SJCRH30 (cell line): ENCODE measurements around the gene NAPSA. TPM values are rescaled to one million over a fixed set of nuclear protein-coding genes. Genes with fewer than 3 reads are reported as not detected.

Experiments
- DNase-seq, 2 experiments: peaks; one replicate each; pipeline ENCODE4 v3.0.0-alpha.2; 2015 to 2020
- H3K27ac ChIP-seq: fragments of 250-450 bp; sonication (Bioruptor Pico); 2 replicates; pipeline ENCODE4 v1.5.1; 2020; ENCODE audit warnings: mild to moderate bottlenecking, moderate library complexity
- H3K27me3 ChIP-seq: fragments of 250-450 bp; sonication (Bioruptor Pico); 2 replicates; pipeline ENCODE4 v1.5.1; 2020; ENCODE audit warnings: mild to moderate bottlenecking, moderate library complexity
- H3K36me3 ChIP-seq: fragments of 250-450 bp; sonication (Bioruptor Pico); 2 replicates; pipeline ENCODE4 v1.5.1; 2020; ENCODE audit warnings: mild to moderate bottlenecking, moderate library complexity
- H3K4me1 ChIP-seq: fragments of 250-450 bp; sonication (Bioruptor Pico); 2 replicates; pipeline ENCODE4 v1.5.1; 2020; ENCODE audit warnings: mild to moderate bottlenecking, moderate library complexity
- H3K4me3 ChIP-seq: fragments of 250-450 bp; sonication (Bioruptor Pico); 2 replicates; pipeline ENCODE4 v1.5.1; 2020; ENCODE audit warnings: mild to moderate bottlenecking, moderate library complexity
- H3K9me3 ChIP-seq: fragments of 250-450 bp; sonication (Bioruptor Pico); replicated peaks from 2 replicates; pipeline ENCODE4 v1.5.1; 2020; ENCODE audit warnings: mild to moderate bottlenecking, moderate library complexity
- total RNA-seq: library from RNA; depleted of rRNA; stranded (reverse); fragments of >200 nt; shearing (Covaris generic); gene quantifications from 2 replicates; pipeline ENCODE4 v1.2.3, GENCODE V29; 2014; rRNA removed

NAPSA gene
- total RNA-seq, result 0.08 and 0.18 TPM in 2 replicates

DNA sequence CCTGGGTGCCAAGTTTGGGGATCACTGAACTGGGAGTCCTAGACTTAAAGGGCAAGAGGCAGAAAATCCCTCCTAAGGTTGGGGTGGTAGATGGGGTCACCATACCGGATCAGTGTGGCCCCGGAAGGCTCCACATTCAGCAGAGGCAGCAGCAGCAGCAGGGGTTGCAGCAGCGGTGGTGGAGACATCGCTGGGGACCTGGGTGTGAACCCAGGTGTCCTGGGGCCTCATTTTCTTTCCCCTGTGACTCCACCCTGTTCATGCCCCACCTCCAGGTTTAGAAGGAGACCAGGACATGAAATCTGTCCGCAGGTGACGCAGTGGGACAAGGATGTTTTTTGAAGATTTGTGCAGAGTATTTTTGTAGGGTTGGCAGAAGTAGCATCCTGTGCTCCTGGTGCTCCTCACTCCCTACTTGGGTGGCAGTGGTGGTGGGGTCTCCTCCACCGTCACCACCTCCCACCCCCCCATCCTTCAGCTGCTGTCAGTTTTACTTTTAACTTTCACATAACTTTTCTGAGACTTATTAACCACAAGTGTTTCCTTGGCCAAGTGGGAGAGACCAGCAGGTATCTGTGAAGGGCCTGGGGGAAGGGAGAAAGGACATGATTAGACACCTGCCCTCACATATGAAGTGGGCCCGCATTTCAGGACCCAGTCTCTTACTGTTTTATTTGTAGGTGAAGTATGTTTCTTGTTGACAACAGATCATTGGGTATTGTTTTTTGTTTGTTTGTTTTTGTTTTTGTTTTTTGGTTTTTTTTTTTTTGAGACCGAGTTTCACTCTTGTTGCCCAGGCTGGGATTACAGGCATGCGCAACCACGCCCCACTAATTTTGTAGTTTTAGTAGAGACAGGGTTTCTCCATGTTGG is at the start of gene NAPSA:
TSS of gene NAPSA (minus strand) at position 206 of the 873 bp plus-strand sequence. CDS start at position 188, 18 bp downstream.
- no peaks in the 10 kb centered on the region for H3K9me3 ChIP-seq
- no peak within 1 kb of the TSS for H3K4me3 ChIP-seq
- H3K4me1 ChIP-seq, result no peaks in the 10 kb centered on the region
- H3K27me3 ChIP-seq, result 0 out of 2 replicates have a peak, but pooled peaks cover 3% of the 10 kb centered on the region
- no peak for DNase-seq
- H3K36me3 ChIP-seq, result no peaks in the 10 kb centered on the region
- H3K27ac ChIP-seq, result no peak within 1 kb of the TSS

DNA sequence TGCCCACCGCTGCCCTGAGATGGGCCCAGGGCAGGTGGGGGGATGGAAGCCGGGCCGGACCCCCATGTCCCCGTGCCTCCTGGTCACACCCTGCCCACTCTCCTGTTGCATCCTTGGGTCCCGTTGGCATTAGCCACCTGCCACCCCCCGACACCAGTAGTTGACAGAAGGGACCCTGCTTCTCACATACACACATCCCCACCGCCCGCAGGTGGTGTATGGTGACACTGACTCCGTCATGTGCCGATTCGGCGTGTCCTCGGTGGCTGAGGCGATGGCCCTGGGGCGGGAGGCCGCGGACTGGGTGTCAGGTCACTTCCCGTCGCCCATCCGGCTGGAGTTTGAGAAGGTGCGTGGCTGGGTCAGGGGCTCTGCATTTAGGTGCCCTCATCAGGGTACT is 48.1 kb upstream of the NAPSA start:
- H3K4me3 ChIP-seq, result no peak overlapping the region
- H3K4me1 ChIP-seq, result peaks cover under 1% of the 10 kb centered on the region; the same call in 1 of the 2 replicates
- H3K9me3 ChIP-seq, result no peaks in the 10 kb centered on the region
- no peak for DNase-seq
- no peak overlapping the region for H3K27ac ChIP-seq
- peaks cover 26% of the 10 kb centered on the region for H3K36me3 ChIP-seq
- no peaks in the 10 kb centered on the region for H3K27me3 ChIP-seq

DNA sequence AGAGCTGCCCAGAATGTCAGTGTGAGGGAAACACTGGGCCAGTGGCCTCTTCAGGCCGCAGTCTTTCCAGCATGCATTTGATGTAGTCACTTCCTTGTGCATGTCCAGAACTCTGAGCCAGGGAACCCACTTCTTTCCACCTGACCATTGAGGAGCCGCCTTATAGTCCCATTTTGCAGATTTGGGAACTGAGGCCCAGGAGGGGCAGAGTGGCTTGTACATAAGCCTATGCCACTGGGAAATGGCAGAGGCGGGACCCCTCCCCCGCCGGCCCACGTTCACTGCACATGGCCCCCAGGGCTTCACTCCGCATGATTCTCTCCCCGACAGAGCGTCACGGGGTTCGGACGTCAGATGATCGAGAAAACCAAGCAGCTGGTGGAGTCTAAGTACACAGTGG is 47.7 kb upstream of the NAPSA start:
- no peaks in the 10 kb centered on the region for H3K9me3 ChIP-seq
- no peak for DNase-seq
- no peaks in the 10 kb centered on the region for H3K27me3 ChIP-seq
- H3K27ac ChIP-seq, result no peak overlapping the region
- no peak overlapping the region for H3K4me3 ChIP-seq
- peaks cover 26% of the 10 kb centered on the region for H3K36me3 ChIP-seq
- H3K4me1 ChIP-seq, result no peaks in the 10 kb centered on the region

DNA sequence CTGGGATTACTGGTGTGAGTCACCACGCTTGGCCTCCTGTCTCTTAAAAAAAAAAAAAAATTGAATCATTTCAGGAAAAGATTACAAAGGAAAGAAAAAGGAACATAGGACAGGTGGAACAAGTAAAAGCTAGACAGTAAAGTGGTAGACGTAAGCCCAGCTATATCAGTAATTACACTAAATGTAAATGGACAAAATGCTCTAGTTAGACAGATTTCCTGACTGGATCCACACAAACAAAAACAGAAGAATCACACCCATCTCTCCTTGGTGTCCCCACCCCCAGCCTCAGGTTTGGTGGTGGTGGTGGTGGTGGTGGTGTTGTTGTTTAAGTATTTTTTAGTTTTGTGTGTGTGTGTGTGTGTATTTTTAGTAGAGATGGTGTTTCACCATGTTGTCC is 47.0 kb upstream of the NAPSA start:
- Histone ChIP-seq H3K27me3 (no peaks in the 10 kb centered on the region), H3K9me3 (no peaks in the 10 kb centered on the region), H3K36me3 (peaks cover 26% of the 10 kb centered on the region), H3K27ac (no peak overlapping the region), H3K4me1 (no peaks in the 10 kb centered on the region), H3K4me3 (no peak overlapping the region)
- DNase-seq, result no peak

DNA sequence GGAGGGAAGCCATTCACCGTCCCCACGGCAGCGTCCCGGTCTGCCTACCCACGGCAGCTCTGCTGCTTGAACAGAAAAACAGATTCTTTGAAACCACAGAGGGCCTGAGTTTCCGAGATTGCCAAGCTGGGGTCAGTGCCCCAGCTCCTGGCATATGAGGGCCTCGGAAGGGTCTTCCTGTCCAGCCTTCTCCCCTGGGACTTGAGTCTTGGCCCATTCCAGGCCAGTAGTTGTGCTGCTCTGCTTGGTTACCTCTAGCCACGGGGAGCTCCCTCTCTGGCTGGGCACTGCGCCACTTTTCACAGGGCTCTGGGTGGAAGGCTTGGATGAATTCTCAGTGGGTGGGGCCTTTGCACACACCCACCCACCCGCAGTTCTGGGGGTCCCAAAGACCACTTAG is 44.7 kb upstream of the NAPSA start:
- Histone ChIP-seq H3K36me3 (peaks cover 33% of the 10 kb centered on the region), H3K9me3 (no peaks in the 10 kb centered on the region), H3K27ac (no peak overlapping the region), H3K27me3 (no peaks in the 10 kb centered on the region), H3K4me3 (no peak overlapping the region), H3K4me1 (no peaks in the 10 kb centered on the region)
- DNase-seq, result no peak

DNA sequence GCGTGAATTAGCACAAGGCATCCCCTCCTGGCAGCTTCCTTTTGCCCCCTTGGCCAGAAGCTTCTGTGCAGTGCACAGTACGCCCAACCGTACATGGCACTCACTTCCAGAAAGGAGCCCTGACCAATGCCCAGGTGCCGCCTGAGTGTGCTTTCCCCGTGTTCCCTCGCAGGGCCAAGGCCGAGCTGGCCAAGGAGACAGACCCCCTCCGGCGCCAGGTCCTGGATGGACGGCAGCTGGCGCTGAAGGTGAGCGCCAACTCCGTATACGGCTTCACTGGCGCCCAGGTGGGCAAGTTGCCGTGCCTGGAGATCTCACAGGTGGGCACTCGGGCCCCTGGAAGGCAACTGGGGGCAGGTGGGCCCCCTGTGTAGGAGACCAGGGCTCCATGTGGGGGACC is 43.9 kb upstream of the NAPSA start:
- Histone ChIP-seq H3K4me1 (no peaks in the 10 kb centered on the region), H3K27me3 (no peaks in the 10 kb centered on the region), H3K4me3 (no peak overlapping the region), H3K27ac (no peak overlapping the region), H3K36me3 (peaks cover 39% of the 10 kb centered on the region), H3K9me3 (no peaks in the 10 kb centered on the region)
- DNase-seq, result no peak

DNA sequence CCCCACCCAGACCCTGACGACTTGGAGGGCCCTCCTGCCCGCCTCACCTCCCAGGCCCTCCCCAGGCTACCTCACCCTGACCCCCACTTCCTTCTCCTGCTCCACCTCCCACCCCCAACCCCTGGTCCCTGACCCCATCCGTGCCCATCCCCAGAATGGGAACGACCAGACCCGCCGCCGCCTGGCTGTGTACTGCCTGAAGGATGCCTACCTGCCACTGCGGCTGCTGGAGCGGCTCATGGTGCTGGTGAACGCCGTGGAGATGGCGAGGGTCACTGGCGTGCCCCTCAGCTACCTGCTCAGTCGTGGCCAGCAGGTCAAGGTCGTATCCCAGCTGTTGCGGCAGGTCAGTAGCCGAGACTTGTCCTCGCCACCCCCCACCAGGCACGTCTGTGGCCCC is 41.4 kb upstream of the NAPSA start:
- no peaks in the 10 kb centered on the region for H3K9me3 ChIP-seq
- no peak for DNase-seq
- no peaks in the 10 kb centered on the region for H3K4me1 ChIP-seq
- H3K27ac ChIP-seq, result no peak overlapping the region
- no peaks in the 10 kb centered on the region for H3K27me3 ChIP-seq
- H3K4me3 ChIP-seq, result no peak overlapping the region
- H3K36me3 ChIP-seq, result peaks cover 43% of the 10 kb centered on the region

DNA sequence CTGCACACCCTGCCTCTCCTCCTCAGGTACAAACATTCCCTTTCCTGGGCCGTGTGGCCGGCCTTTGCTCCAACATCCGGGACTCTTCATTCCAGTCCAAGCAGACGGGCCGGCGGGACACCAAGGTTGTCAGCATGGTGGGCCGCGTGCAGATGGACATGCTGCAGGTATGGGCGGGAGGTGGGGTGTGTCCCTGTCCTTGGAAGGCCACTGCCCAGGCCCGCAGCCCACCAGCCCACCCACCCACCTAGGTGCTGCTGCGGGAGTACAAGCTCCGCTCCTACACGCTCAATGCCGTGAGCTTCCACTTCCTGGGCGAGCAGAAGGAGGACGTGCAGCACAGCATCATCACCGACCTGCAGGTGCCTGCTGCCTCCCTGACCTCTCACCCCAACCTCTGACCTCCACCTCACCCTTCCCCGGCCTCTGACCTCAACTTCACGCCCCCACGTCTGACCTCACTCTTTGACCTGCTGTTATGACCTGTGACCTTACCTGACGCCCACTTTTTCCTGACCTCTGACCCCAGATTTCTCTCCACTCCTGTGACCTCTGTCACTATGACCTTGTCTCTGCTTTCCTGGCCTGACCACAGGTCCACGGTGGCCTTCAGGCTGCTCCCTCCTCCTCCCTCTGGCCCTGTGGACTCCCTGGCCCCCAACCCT is 40.8 kb upstream of the NAPSA start:
- DNase-seq, result no peak
- H3K27ac ChIP-seq, result no peak overlapping the region
- H3K4me1 ChIP-seq, result no peaks in the 10 kb centered on the region
- no peaks in the 10 kb centered on the region for H3K27me3 ChIP-seq
- peaks cover 48% of the 10 kb centered on the region for H3K36me3 ChIP-seq
- no peak overlapping the region for H3K4me3 ChIP-seq
- no peaks in the 10 kb centered on the region for H3K9me3 ChIP-seq

DNA sequence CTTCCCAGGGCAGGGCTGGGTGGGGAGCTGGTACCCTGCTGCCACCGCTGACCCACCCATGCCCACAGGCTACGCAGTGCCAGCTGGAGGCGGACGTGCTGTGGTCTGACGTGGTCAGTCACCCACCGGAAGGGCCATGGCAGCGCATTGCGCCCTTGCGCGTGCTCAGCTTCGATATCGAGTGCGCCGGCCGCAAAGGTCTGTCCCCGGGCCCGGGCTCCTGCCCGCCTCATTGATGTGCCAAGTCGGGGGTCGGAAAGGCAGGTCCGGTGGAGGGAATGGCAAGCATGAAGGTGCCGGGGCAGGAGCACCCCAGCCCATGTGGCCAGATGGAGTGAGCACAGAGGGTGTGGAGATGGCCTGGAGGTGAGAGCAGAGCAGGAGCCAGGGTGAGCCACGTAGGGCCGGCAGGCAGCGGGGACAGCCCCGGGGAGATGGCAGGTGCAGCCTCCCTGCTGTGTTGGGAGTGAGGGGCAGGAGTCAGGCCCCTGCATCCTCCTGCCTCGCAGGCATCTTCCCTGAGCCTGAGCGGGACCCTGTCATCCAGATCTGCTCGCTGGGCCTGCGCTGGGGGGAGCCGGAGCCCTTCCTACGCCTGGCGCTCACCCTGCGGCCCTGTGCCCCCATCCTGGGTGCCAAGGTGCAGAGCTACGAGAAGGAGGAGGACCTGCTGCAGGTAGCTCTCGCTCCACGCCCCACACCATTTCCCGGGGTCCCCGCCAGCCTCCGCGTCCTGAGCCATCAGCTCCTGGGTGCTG is 37.3 kb upstream of the NAPSA start:
- Histone ChIP-seq H3K27me3 (no peaks in the 10 kb centered on the region), H3K9me3 (no peaks in the 10 kb centered on the region), H3K36me3 (peaks cover 38% of the 10 kb centered on the region; the same call in 1 of the 2 replicates), H3K4me1 (no peaks in the 10 kb centered on the region), H3K27ac (no peak overlapping the region), H3K4me3 (no peak overlapping the region)
- DNase-seq, result no peak

DNA sequence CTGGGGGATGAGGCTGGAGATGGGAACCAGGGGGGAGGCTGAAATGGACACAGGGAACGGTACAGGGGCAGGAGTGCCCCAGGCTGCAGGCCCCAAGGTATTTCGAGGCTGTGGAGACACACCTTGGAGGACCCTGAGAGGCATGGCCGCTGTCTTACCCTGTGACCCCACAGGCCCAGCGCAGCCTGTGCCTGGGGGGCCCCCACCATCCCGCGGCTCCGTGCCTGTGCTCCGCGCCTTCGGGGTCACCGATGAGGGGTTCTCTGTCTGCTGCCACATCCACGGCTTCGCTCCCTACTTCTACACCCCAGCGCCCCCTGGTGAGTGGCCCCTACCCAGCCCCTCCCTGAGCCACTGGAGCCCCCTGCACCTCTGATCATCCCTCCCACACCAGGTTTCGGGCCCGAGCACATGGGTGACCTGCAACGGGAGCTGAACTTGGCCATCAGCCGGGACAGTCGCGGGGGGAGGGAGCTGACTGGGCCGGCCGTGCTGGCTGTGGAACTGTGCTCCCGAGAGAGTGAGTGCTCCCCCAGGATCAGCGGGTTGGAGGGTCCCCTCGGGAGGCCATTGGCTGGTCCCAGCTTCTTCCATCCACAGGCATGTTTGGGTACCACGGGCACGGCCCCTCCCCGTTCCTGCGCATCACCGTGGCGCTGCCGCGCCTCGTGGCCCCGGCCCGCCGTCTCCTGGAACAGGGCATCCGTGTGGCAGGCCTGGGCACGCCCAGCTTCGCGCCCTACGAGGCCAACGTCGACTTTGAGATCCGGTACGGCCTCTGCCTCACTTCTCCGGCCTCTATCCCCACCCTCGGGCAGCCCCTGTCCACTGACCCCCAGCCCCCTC is 36.4 kb upstream of the NAPSA start:
- DNase-seq, result no peak

DNA sequence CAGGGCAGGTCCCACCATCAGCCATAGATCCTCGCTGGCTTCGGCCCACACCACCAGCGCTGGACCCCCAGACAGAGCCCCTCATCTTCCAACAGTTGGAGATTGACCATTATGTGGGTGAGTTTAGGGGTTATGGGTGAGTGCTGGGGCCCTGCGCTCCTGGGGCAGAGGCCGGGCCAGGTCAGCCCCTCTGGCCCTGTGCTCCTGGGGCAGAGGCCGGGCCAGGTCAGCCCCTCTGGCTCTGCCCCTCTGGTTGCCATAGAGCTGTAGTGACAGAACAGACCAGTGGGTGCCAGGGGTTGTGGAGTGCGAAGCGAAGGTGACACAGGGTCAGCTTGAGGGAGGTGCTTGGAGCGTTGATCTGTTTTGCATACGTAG is 33.9 kb upstream of the NAPSA start:
- Histone ChIP-seq H3K27me3 (no peaks in the 10 kb centered on the region), H3K9me3 (no peaks in the 10 kb centered on the region), H3K36me3 (peaks cover 25% of the 10 kb centered on the region; the same call in 1 of the 2 replicates), H3K27ac (no peak overlapping the region), H3K4me1 (no peaks in the 10 kb centered on the region), H3K4me3 (no peak overlapping the region)
- DNase-seq, result no peak

More for the DNA sequence above, 36.4 kb upstream of the NAPSA start:
- Histone ChIP-seq H3K36me3 (peaks cover 34% of the 10 kb centered on the region; the same call in 1 of the 2 replicates), H3K27ac (no peak overlapping the region), H3K9me3 (no peaks in the 10 kb centered on the region), H3K4me3 (no peak overlapping the region), H3K27me3 (no peaks in the 10 kb centered on the region), H3K4me1 (no peaks in the 10 kb centered on the region)

DNA sequence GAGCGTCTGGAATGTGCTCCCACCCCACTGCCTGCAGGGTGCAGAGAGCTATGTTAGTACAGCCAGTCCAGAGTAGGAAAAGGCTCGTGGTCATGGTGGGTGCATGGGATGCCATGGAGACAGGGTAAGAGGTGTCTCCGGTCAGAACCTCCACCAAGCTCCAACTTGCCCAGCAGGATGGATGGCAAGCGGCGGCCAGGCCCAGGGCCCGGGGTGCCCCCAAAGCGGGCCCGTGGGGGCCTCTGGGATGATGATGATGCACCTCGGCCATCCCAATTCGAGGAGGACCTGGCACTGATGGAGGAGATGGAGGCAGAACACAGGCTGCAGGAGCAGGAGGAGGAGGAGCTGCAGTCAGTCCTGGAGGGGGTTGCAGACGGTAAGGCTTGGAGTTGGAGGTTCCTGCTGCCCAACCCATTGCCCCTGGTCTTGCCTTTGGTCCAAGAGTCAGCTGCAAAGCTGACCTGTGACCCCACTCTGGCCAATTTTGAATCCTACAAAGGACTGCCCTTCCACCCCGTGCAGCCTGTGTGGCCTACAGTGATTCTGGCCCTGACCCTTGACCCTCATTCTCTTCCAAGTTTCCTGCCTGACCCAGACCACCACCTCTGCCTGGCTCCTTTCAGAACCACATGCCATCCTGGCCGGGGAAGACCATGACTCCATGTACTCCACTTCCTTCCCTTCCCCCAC is 33.4 kb upstream of the NAPSA start:
- no peak for DNase-seq
- H3K36me3 ChIP-seq, result peaks cover 28% of the 10 kb centered on the region
- H3K4me3 ChIP-seq, result no peak overlapping the region
- no peak overlapping the region for H3K27ac ChIP-seq
- no peaks in the 10 kb centered on the region for H3K4me1 ChIP-seq
- H3K27me3 ChIP-seq, result no peaks in the 10 kb centered on the region
- H3K9me3 ChIP-seq, result no peaks in the 10 kb centered on the region

DNA sequence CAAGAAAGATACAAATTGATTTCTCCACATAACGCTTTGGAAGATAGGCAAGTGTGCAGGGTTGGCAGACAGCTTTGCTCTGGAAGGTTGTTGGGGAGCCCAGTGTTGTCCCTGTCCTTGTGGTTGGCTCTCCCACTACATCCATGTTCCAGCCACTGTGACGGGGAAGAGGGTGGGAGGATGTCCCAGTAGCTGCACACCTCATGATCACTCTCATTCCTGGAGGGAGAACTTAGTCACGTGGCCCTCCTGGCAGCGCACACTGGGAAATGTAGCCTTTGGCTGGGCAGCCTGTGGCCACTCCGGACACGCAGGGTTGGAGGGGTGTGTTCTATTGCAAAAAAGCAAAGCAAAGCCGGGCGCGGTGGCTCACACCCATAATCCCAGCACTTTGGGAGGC is 28.6 kb upstream of the NAPSA start:
- Histone ChIP-seq H3K27ac (no peak overlapping the region), H3K27me3 (no peaks in the 10 kb centered on the region), H3K9me3 (no peaks in the 10 kb centered on the region), H3K4me1 (no peaks in the 10 kb centered on the region), H3K4me3 (no peak overlapping the region), H3K36me3 (peaks cover 38% of the 10 kb centered on the region)
- no peak for DNase-seq

DNA sequence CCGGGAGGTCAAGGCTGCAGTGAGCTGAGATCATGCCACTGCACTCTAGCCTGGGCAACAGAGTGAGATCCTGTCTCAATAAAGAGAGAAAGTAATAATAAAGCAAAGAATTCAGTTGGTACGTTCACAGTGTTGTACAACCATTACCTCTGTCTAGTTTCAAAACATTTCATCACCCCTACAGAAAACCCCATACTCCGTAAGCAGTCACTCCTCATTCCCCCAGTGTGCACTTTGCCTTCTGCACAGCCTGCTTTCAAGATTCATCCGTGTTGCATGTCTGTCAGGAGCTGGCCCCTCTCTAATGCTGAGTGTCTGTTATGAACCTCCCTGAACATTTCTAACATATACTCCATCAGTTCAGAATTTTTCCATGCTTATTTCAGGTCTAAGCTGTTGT is 28.1 kb upstream of the NAPSA start:
- Histone ChIP-seq H3K27ac (no peak overlapping the region), H3K4me1 (no peaks in the 10 kb centered on the region), H3K4me3 (no peak overlapping the region), H3K36me3 (peaks cover 36% of the 10 kb centered on the region), H3K27me3 (no peaks in the 10 kb centered on the region), H3K9me3 (no peaks in the 10 kb centered on the region)
- DNase-seq, result no peak
